Measurements from ENCODE around the gene IMPA2.
A peak's percentile ranks its signal among the peaks of the same experiment; 100 is the strongest.
"Not testable (repeated sequence)": the region's sequence is repeated elsewhere in the genome, so short reads cannot be mapped to it uniquely, and the experiment has no call there.

The IMPA2 gene

GRCh38 chr18:11944786-11945185, 36.5 kb upstream of the IMPA2 start:
- no peaks in the 10 kb centered on the region for H3F3A ChIP-seq (ENCODE audit: control insufficient read depth, insufficient read depth)
- no peak overlapping the region for H3K4me3 ChIP-seq (ENCODE audit: low read length)
- TF ChIP-seq, protein P1, sequence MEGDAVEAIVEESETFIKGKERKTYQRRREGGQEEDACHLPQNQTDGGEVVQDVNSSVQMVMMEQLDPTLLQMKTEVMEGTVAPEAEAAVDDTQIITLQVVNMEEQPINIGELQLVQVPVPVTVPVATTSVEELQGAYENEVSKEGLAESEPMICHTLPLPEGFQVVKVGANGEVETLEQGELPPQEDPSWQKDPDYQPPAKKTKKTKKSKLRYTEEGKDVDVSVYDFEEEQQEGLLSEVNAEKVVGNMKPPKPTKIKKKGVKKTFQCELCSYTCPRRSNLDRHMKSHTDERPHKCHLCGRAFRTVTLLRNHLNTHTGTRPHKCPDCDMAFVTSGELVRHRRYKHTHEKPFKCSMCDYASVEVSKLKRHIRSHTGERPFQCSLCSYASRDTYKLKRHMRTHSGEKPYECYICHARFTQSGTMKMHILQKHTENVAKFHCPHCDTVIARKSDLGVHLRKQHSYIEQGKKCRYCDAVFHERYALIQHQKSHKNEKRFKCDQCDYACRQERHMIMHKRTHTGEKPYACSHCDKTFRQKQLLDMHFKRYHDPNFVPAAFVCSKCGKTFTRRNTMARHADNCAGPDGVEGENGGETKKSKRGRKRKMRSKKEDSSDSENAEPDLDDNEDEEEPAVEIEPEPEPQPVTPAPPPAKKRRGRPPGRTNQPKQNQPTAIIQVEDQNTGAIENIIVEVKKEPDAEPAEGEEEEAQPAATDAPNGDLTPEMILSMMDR (IDR thresholded peaks at IDR 0.05; ENCODE audit: low read depth, low read length, poor library complexity, severe bottlenecking) = no peak
- no peak for TF ChIP-seq EZH2phosphoT487 (IDR thresholded peaks at IDR 0.05; ENCODE audit: borderline replicate concordance, low read length)
- no peaks in the 10 kb centered on the region for H4K20me1 ChIP-seq (ENCODE audit: control insufficient read depth, insufficient read depth, low read depth, low read length)
- H3K27ac ChIP-seq (ENCODE audit: low read depth, low read length) = no peak overlapping the region
- 0 out of 2 replicates have a peak, but pooled peaks cover 2% of the 10 kb centered on the region for H3K27me3 ChIP-seq (ENCODE audit: control insufficient read depth, low read length)
- H3K9me2 ChIP-seq (replicated peaks; ENCODE audit: control insufficient read depth, low read length) = no peaks in the 10 kb centered on the region
- H3K36me3 ChIP-seq (ENCODE audit: control insufficient read depth, low read length) = no peaks in the 10 kb centered on the region
- H3K4me1 ChIP-seq (ENCODE audit: control insufficient read depth, low read length) = peaks cover 5% of the 10 kb centered on the region
- H3K4me2 ChIP-seq (ENCODE audit: low read length) = no peak overlapping the region
- H3K79me2 ChIP-seq (ENCODE audit: control insufficient read depth, low read length) = no peaks in the 10 kb centered on the region
- H3K9me3 ChIP-seq (ENCODE audit: control insufficient read depth, insufficient read depth, low read length) = no peaks in the 10 kb centered on the region

- H3K79me2 ChIP-seq (ENCODE audit: control insufficient read depth, low read length); H3K4me2 ChIP-seq (ENCODE audit: low read length); H3K36me3 ChIP-seq (ENCODE audit: control insufficient read depth, low read length); H3K27me3 ChIP-seq (ENCODE audit: control insufficient read depth, low read length); H3K4me1 ChIP-seq (ENCODE audit: control insufficient read depth, low read length); H3K4me3 ChIP-seq (ENCODE audit: low read length); H3K9me3 ChIP-seq (ENCODE audit: control insufficient read depth, insufficient read depth, low read length); H3K27ac ChIP-seq (ENCODE audit: low read depth, low read length); H3F3A ChIP-seq (ENCODE audit: control insufficient read depth, insufficient read depth); H3K9me2 ChIP-seq (replicated peaks; ENCODE audit: control insufficient read depth, low read length); H4K20me1 ChIP-seq (ENCODE audit: control insufficient read depth, insufficient read depth, low read depth, low read length): not testable (repeated sequence)
These were observed 35.3 kb upstream of the IMPA2 start for GRCh38 chr18:11945834-11946659.

GRCh38 chr18:11946756-11947155, 34.6 kb upstream of the IMPA2 start:
- H4K20me1 ChIP-seq (ENCODE audit: control insufficient read depth, insufficient read depth, low read depth, low read length) = no peaks in the 10 kb centered on the region
- no peaks in the 10 kb centered on the region for H3K79me2 ChIP-seq (ENCODE audit: control insufficient read depth, low read length)
- H3K27me3 ChIP-seq (ENCODE audit: control insufficient read depth, low read length) = 0 out of 2 replicates have a peak, but pooled peaks cover 2% of the 10 kb centered on the region
- H3F3A ChIP-seq (ENCODE audit: control insufficient read depth, insufficient read depth) = no peaks in the 10 kb centered on the region
- peak overlapping the region; percentile 56; the same call in 1 of the 2 replicates for H3K4me2 ChIP-seq (ENCODE audit: low read length)
- H3K9me2 ChIP-seq (replicated peaks; ENCODE audit: control insufficient read depth, low read length) = no peaks in the 10 kb centered on the region
- H3K4me1 ChIP-seq (ENCODE audit: control insufficient read depth, low read length) = peaks cover 5% of the 10 kb centered on the region
- no peaks in the 10 kb centered on the region for H3K36me3 ChIP-seq (ENCODE audit: control insufficient read depth, low read length)
- no peak overlapping the region for H3K27ac ChIP-seq (ENCODE audit: low read depth, low read length)
- TF ChIP-seq EZH2phosphoT487 (IDR thresholded peaks at IDR 0.05; ENCODE audit: borderline replicate concordance, low read length) = no peak
- TF ChIP-seq, protein P1 (IDR thresholded peaks at IDR 0.05; ENCODE audit: low read depth, low read length, poor library complexity, severe bottlenecking) = no peak
- no peaks in the 10 kb centered on the region for H3K9me3 ChIP-seq (ENCODE audit: control insufficient read depth, insufficient read depth, low read length)
- no peak overlapping the region for H3K4me3 ChIP-seq (ENCODE audit: low read length)

All from DOHH2 (cell line).